C4-2B (cell line): Measurements from ENCODE around the gene SHROOM3.

Experiments used
- H3K27ac ChIP-seq: fragments of 450-650 bp; 2 replicates; pipeline ENCODE4 v1.5.1; 2017
- ZFX ChIP-seq: fragments of 450-650 bp; IDR thresholded peaks from 2 replicates; pipeline ENCODE4 v1.6.1; 2017
- TF ChIP-seq, protein P1 (sequence below): fragments of 450-650 bp; conservative IDR thresholded peaks from 2 replicates; pipeline ENCODE4 v1.5.1; 2017; ENCODE audit warnings: mild to moderate bottlenecking

The SHROOM3 gene

GRCh38 chr4:76585897-76586360, 150.9 kb downstream of the SHROOM3 start:
- H3K27ac ChIP-seq = peak overlapping the region; percentile 76
- TF ChIP-seq, protein P1, sequence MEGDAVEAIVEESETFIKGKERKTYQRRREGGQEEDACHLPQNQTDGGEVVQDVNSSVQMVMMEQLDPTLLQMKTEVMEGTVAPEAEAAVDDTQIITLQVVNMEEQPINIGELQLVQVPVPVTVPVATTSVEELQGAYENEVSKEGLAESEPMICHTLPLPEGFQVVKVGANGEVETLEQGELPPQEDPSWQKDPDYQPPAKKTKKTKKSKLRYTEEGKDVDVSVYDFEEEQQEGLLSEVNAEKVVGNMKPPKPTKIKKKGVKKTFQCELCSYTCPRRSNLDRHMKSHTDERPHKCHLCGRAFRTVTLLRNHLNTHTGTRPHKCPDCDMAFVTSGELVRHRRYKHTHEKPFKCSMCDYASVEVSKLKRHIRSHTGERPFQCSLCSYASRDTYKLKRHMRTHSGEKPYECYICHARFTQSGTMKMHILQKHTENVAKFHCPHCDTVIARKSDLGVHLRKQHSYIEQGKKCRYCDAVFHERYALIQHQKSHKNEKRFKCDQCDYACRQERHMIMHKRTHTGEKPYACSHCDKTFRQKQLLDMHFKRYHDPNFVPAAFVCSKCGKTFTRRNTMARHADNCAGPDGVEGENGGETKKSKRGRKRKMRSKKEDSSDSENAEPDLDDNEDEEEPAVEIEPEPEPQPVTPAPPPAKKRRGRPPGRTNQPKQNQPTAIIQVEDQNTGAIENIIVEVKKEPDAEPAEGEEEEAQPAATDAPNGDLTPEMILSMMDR = peak; percentile 22
- no peak for TF ChIP-seq ZFX

DNA sequence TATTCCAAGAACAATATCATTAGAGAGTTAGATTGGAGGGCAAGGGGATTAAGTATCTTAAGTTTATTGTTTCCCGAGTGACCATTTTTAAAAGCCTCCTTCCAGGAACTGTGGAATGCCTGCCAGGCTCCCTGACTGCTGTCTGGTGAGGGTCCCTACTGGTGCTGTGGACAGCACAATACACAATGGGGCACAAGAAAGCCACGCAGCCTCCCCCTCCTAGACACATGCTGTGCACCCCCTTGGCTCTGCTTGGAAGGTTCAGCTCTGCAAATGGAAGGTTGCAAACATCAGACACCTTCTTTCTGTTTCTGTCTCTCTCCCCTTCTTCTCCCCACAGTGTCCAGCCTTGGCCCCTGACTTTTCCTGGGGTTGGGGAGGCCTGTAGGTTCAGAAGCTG, 153.2 kb downstream of the SHROOM3 start:
- peak overlapping the region; percentile 3; the same call in 1 of the 2 replicates for H3K27ac ChIP-seq
- no peak for TF ChIP-seq ZFX
- TF ChIP-seq, protein P1 = no peak

DNA sequence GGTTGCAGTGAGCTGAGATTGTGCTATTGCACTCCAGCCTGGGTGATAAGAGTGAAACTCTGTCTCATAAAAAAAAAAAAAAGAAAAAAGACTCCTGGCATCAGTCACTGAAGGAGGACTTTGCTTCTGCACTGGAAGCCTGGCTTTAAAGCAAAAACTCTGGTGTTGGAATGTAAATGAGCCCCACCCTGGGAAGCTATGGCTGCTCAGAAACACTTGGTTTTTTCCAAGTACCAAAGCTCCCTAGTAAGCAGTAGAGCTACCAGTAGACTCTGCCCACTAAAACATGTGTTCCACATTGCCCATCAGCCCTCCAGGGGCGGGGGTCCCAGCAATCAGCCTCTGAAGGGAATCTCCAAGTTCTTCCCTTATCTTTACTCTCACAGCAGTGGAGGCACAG, 154.4 kb downstream of the SHROOM3 start:
- no peak for TF ChIP-seq ZFX
- TF ChIP-seq, protein P1 = no peak
- no peak overlapping the region for H3K27ac ChIP-seq

- H3K27ac ChIP-seq = no peak overlapping the region
- no peak for TF ChIP-seq ZFX
- TF ChIP-seq, protein P1 = no peak
These were observed 155.1 kb downstream of the SHROOM3 start for GRCh38 chr4:76589872-76590797.

- H3K27ac ChIP-seq = no peak overlapping the region
- TF ChIP-seq, protein P1 = no peak
- TF ChIP-seq ZFX = no peak
These were observed 155.8 kb downstream of the SHROOM3 start for GRCh38 chr4:76590798-76591281.

- TF ChIP-seq ZFX = no peak
- TF ChIP-seq, protein P1 = no peak
- no peak overlapping the region for H3K27ac ChIP-seq
These were observed 157.0 kb downstream of the SHROOM3 start for GRCh38 chr4:76591992-76592391.

DNA sequence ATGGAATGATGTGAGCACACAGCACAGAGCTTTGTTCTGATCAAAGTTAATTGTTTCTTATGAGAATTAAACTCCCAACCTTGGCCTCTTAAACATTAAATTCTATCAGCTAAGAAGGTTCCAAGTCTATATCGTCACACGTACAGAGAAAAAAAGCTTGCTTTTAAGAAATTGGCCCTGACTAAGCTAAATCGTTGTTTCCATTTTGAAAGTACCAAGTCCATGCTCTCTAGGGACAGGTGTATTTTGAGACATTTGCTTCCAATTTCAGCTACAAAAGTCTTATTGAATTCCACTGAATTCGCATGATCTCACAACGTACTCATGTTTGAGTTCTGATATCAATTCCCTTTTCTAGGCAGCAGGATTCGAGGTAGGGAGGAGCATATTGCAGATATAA, 157.4 kb downstream of the SHROOM3 start:
- H3K27ac ChIP-seq = no peak overlapping the region
- TF ChIP-seq, protein P1 = no peak
- TF ChIP-seq ZFX = no peak
